CD14-positive monocyte (primary cell): ENCODE results near the gene CCDC134. TPM values are rescaled to one million over a fixed set of nuclear protein-coding genes. Genes with fewer than 3 reads are reported as not detected.
A peak's percentile ranks its signal among the peaks of the same experiment; 100 is the strongest.

Experiments
- DNase-seq, 3 donors: peaks; one replicate each; pipeline ENCODE4 v3.0.0-alpha.2; 2011 to 2022
- H2AFZ ChIP-seq: 2 replicates; pipeline ENCODE4 v1.6.0; 2012; ENCODE audit warnings: mild to moderate bottlenecking, low read depth, low read length, inconsistent platforms; ENCODE audit not compliant: insufficient read depth, poor library complexity, severe bottlenecking
- H3K27ac ChIP-seq, 2 donors: 1 replicate in 1 of 2; 2 replicates in 1 of 2; pipeline ENCODE4 v1.5.1; 2012 to 2013; ENCODE audit warnings: low read length in 2 of 2, control low read depth in 1 of 2, inconsistent platforms in 1 of 2, low read depth in 1 of 2, mild to moderate bottlenecking in 1 of 2
- H3K27me3 ChIP-seq, 2 donors: one replicate each; pipeline versions ENCODE4 v1.6.0 to v1.6.1; 2011 to 2013; ENCODE audit warnings: low read length in 2 of 2; ENCODE audit not compliant: control insufficient read depth in 2 of 2, insufficient read depth in 2 of 2
- H3K36me3 ChIP-seq, 2 donors: replicated peaks in 1 of 2; 1 replicate in 1 of 2; 2 replicates in 1 of 2; pipeline versions ENCODE4 v1.5.1 to v1.6.1; 2012 to 2013; ENCODE audit warnings: low read length in 2 of 2, control low read depth in 1 of 2, inconsistent platforms in 1 of 2, mild to moderate bottlenecking in 1 of 2; ENCODE audit not compliant: insufficient read depth in 2 of 2, control insufficient read depth in 1 of 2
- H3K4me1 ChIP-seq, 2 donors: 1 replicate in 1 of 2; 2 replicates in 1 of 2; pipeline versions ENCODE4 v1.5.1 to v1.6.1; 2012 to 2013; ENCODE audit warnings: low read length in 2 of 2, control low read depth in 1 of 2, inconsistent platforms in 1 of 2, mild to moderate bottlenecking in 1 of 2, moderate library complexity in 1 of 2; ENCODE audit not compliant: insufficient read depth in 2 of 2, control insufficient read depth in 1 of 2
- H3K4me2 ChIP-seq: replicated peaks from 2 replicates; pipeline ENCODE3; 2012; ENCODE audit warnings: low read length, moderate library complexity, mild to moderate bottlenecking; ENCODE audit not compliant: poor library complexity, severe bottlenecking; ENCODE audit errors: extremely low read depth
- H3K4me3 ChIP-seq, 3 experiments: fragments of 200-600 bp in 1 of 3; sonication (generic) in 1 of 3; replicated peaks in 1 of 3; 1 replicate in 2 of 3; 2 replicates in 1 of 3; pipeline ENCODE4 v1.5.1; 2011 to 2013; ENCODE audit warnings: low read length in 3 of 3, mild to moderate bottlenecking in 3 of 3, control low read depth in 2 of 3, low read depth in 2 of 3, inconsistent platforms in 1 of 3, moderate library complexity in 1 of 3
- H3K79me2 ChIP-seq: 2 replicates; pipeline ENCODE4 v1.6.0; 2012; ENCODE audit warnings: mild to moderate bottlenecking, control low read depth, inconsistent platforms, low read length, moderate library complexity; ENCODE audit not compliant: insufficient read depth
- H3K9ac ChIP-seq: 2 replicates; pipeline ENCODE4 v1.6.0; 2017; ENCODE audit warnings: low read length, mild to moderate bottlenecking; ENCODE audit not compliant: insufficient read depth, poor library complexity, severe bottlenecking
- H3K9me3 ChIP-seq, 2 donors: replicated peaks in 1 of 2; 1 replicate in 1 of 2; 2 replicates in 1 of 2; pipeline versions ENCODE4 v1.5.1 to v1.6.1; 2012 to 2013; ENCODE audit warnings: low read length in 2 of 2, control low read depth in 1 of 2; ENCODE audit not compliant: control insufficient read depth in 1 of 2, insufficient read depth in 1 of 2
- H4K20me1 ChIP-seq: 2 replicates; pipeline ENCODE4 v1.6.0; 2012; ENCODE audit warnings: mild to moderate bottlenecking, low read length, control low read depth, moderate library complexity; ENCODE audit not compliant: insufficient read depth
- H3K27ac Mint-ChIP-seq, 7 donors: one replicate each; pipeline ENCODE4 v1.8.0; 2020; ENCODE audit warnings: mild to moderate bottlenecking in 7 of 7, mixed read lengths in 7 of 7, moderate library complexity in 6 of 7, inconsistent platforms in 2 of 7
- H3K27me3 Mint-ChIP-seq, 3 donors: one replicate each; pipeline ENCODE4 v1.8.0; 2021 to 2022; ENCODE audit warnings: low read depth in 3 of 3, mild to moderate bottlenecking in 3 of 3, mixed read lengths in 3 of 3, moderate library complexity in 3 of 3, inconsistent platforms in 1 of 3
- H3K36me3 Mint-ChIP-seq, 2 donors: one replicate each; pipeline ENCODE4 v1.8.0; 2020; ENCODE audit warnings: mixed read lengths in 2 of 2, inconsistent platforms in 1 of 2, mild to moderate bottlenecking in 1 of 2
- H3K4me1 Mint-ChIP-seq: one replicate; pipeline ENCODE4 v1.8.0; 2020; ENCODE audit warnings: mild to moderate bottlenecking, mixed read lengths
- H3K4me3 Mint-ChIP-seq, 2 donors: one replicate each; pipeline ENCODE4 v1.8.0; 2020; ENCODE audit warnings: mild to moderate bottlenecking in 2 of 2, mixed read lengths in 2 of 2, moderate library complexity in 1 of 2
- H3K9me3 Mint-ChIP-seq, 7 donors: one replicate each; pipeline ENCODE4 v1.8.0; 2020 to 2022; ENCODE audit warnings: mixed read lengths in 7 of 7, mild to moderate bottlenecking in 6 of 7, moderate library complexity in 6 of 7, inconsistent platforms in 2 of 7
- CTCF ChIP-seq: fragments of 200-600 bp; IDR thresholded peaks from one replicate; pipeline ENCODE4 v1.8.0; 2022; ENCODE audit warnings: antibody characterized with exemption, mild to moderate bottlenecking
- WGBS: methylation state at CpG from one replicate; pipeline ENCODE4 v1.1.5; 2013; ENCODE audit warnings: missing lambda C conversion rate; ENCODE audit not compliant: insufficient coverage; 5-methylcytosine and 5-hydroxymethylcytosine counted together
- intact Hi-C, 2 donors: fragments of 100-400 bp; cut with micrococcal nuclease; formaldehyde crosslinking; loops; one replicate each; pipeline versions ENCODE4 v1.15.0 to v1.15.1; 2023
- polyA plus RNA-seq, 3 donors: library from polyadenylated mRNA; depleted of rRNA in 1 of 3; unstranded in 2 of 3; stranded (reverse) in 1 of 3; fragments of 300-500 nt in 2 of 3; fragments of >200 nt in 1 of 3; fragmentation: Illumina TruSeq in 2 of 3; gene quantifications; 1 replicate in 2 of 3; 2 replicates in 1 of 3; pipeline ENCODE4 v1.2.3, GENCODE V29; 2012 to 2021

Gene CCDC134
- polyA plus RNA-seq, 3 donors = 2.1 to 5.3 (median 2.4) TPM

GRCh38 chr22:41775976-41776375 lies 24.5 kb upstream of the CCDC134 start:
- Mint-ChIP-seq H3K4me1 (peaks cover 33% of the 10 kb centered on the region), H3K27ac (peak overlapping the region in 1 of 7 donors; percentile 71), H3K9me3 (peaks cover 0 to 5% (median 2%) of the 10 kb centered on the region in 7 donors), H3K36me3 (peaks cover 0 to 7% of the 10 kb centered on the region in 2 donors), H3K4me3 (no peak overlapping the region), H3K27me3 (peaks cover 0 to 5% (median 0%) of the 10 kb centered on the region in 3 donors)
- no peak for DNase-seq
- no peaks in the 10 kb centered on the region for H4K20me1 ChIP-seq
- no peak overlapping the region for H3K27ac ChIP-seq
- intact Hi-C loops = no loop called here
- no peaks in the 10 kb centered on the region for H3K36me3 ChIP-seq
- no peaks in the 10 kb centered on the region for H3K27me3 ChIP-seq
- peaks cover 28 to 29% of the 10 kb centered on the region in 2 donors for H3K4me1 ChIP-seq
- H2AFZ ChIP-seq = no peak overlapping the region
- no peak overlapping the region for H3K4me3 ChIP-seq
- 100% methylated on average over 1 of the region's 4 CpGs for WGBS
- H3K9ac ChIP-seq = no peak overlapping the region
- TF ChIP-seq CTCF = no peak
- no peaks in the 10 kb centered on the region for H3K79me2 ChIP-seq
- H3K4me2 ChIP-seq = no peak overlapping the region
- H3K9me3 ChIP-seq = no peaks in the 10 kb centered on the region

- H3K9ac ChIP-seq = no peak overlapping the region
- H2AFZ ChIP-seq = no peak overlapping the region
- DNase-seq = no peak
These were observed 24.1 kb upstream of the CCDC134 start for GRCh38 chr22:41776381-41776780.

More at GRCh38 chr22:41776381-41776780, 24.1 kb upstream of the CCDC134 start:
- Histone ChIP-seq H4K20me1 (no peaks in the 10 kb centered on the region), H3K9me3 (no peaks in the 10 kb centered on the region), H3K36me3 (no peaks in the 10 kb centered on the region), H3K27ac (no peak overlapping the region), H3K4me1 (peaks cover 31 to 32% of the 10 kb centered on the region in 2 donors), H3K79me2 (no peaks in the 10 kb centered on the region), H3K4me3 (no peak overlapping the region), H3K4me2 (no peak overlapping the region), H3K27me3 (no peaks in the 10 kb centered on the region)
- H3K4me1 Mint-ChIP-seq = peaks cover 36% of the 10 kb centered on the region
- peak overlapping the region in 2 of 7 donors; percentile 3 to 69 for H3K27ac Mint-ChIP-seq
- peaks cover 0 to 5% (median 2%) of the 10 kb centered on the region in 7 donors for H3K9me3 Mint-ChIP-seq
- WGBS = 100% methylated on average over 2 of the region's 3 CpGs
- intact Hi-C loops = no loop called here
- no peak for TF ChIP-seq CTCF
- H3K4me3 Mint-ChIP-seq = peak overlapping the region in 1 of 2 donors; percentile 0
- H3K36me3 Mint-ChIP-seq = peaks cover 0 to 7% of the 10 kb centered on the region in 2 donors
- H3K27me3 Mint-ChIP-seq = peaks cover 0 to 3% (median 0%) of the 10 kb centered on the region in 3 donors
